Tibial artery (tissue), 4 donors: ENCODE results near the gene RNU7-1.

Experiments
- DNase-seq, 2 donors: peaks; one replicate each; pipeline ENCODE4 v3.0.0-alpha.2; 2019
- H3K27ac ChIP-seq, 2 donors: fragments of 200-600 bp; sonication (generic) in 1 of 2; 1 replicate in 1 of 2; 2 replicates in 1 of 2; pipeline ENCODE4 v1.5.1; 2018 to 2019; ENCODE audit warnings: mild to moderate bottlenecking in 1 of 2
- H3K27me3 ChIP-seq, 2 donors: fragments of 200-600 bp; sonication (generic) in 1 of 2; one replicate each; pipeline versions ENCODE4 v1.5.1 to v1.6.0; 2016 to 2019
- H3K36me3 ChIP-seq, 3 donors: fragments of 200-600 bp; sonication (generic) in 2 of 3; one replicate each; pipeline ENCODE4 v1.5.1; 2016 to 2019; ENCODE audit warnings: mild to moderate bottlenecking in 2 of 3
- H3K4me1 ChIP-seq, 4 donors: fragments of 200-600 bp; sonication (generic) in 2 of 4; 1 replicate in 3 of 4; 2 replicates in 1 of 4; pipeline ENCODE4 v1.5.1; 2016 to 2019
- H3K4me3 ChIP-seq, 2 donors: fragments of 200-600 bp; sonication (generic) in 1 of 2; 1 replicate in 1 of 2; 2 replicates in 1 of 2; pipeline ENCODE4 v1.5.1; 2018 to 2019; ENCODE audit warnings: mild to moderate bottlenecking in 2 of 2
- H3K9me3 ChIP-seq, 3 donors: fragments of 200-600 bp; sonication (generic) in 1 of 3; one replicate each; pipeline ENCODE4 v1.5.1; 2016 to 2019
- intact Hi-C: fragments of 100-400 bp; cut with DNase I; formaldehyde crosslinking; loops from one replicate; pipeline ENCODE4 v1.15.0; 2023; ENCODE audit warnings: low total_unique reads
- TF ChIP-seq, protein P1 (sequence below), 2 experiments: fragments of 200-600 bp in 1 of 2; fragments of 450-650 bp in 1 of 2; IDR thresholded peaks; one replicate each; pipeline ENCODE4 v1.5.1; 2017 to 2019; ENCODE audit warnings: antibody characterized with exemption in 2 of 2, mild to moderate bottlenecking in 1 of 2, moderate library complexity in 1 of 2

The RNU7-1 gene

GRCh38 chr12:6943722-6944380 lies at the start of gene RNU7-1, which contains the start of gene C12orf57:
TSS of gene RNU7-1 (plus strand) at chr12:6943816.
TSS of gene C12orf57 (plus strand) at chr12:6944022. CDS start at chr12:6944122, 100 bp downstream.
- TF ChIP-seq, protein P1, sequence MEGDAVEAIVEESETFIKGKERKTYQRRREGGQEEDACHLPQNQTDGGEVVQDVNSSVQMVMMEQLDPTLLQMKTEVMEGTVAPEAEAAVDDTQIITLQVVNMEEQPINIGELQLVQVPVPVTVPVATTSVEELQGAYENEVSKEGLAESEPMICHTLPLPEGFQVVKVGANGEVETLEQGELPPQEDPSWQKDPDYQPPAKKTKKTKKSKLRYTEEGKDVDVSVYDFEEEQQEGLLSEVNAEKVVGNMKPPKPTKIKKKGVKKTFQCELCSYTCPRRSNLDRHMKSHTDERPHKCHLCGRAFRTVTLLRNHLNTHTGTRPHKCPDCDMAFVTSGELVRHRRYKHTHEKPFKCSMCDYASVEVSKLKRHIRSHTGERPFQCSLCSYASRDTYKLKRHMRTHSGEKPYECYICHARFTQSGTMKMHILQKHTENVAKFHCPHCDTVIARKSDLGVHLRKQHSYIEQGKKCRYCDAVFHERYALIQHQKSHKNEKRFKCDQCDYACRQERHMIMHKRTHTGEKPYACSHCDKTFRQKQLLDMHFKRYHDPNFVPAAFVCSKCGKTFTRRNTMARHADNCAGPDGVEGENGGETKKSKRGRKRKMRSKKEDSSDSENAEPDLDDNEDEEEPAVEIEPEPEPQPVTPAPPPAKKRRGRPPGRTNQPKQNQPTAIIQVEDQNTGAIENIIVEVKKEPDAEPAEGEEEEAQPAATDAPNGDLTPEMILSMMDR (IDR thresholded peaks at IDR 0.05) = no peak
- Histone ChIP-seq H3K4me3 (peak within 1 kb of the TSS; percentile 74), H3K27ac (peak within 1 kb of the TSS; percentile 94 to 98), H3K36me3 (peaks cover 10 to 48% (median 29%) of the 10 kb centered on the region in 3 donors), H3K9me3 (no peaks in the 10 kb centered on the region), H3K27me3 (no peaks in the 10 kb centered on the region), H3K4me1 (peaks cover 0 to 53% (median 38%) of the 10 kb centered on the region in 4 donors)
- DNase-seq = peak; percentile 75 to 88
- intact Hi-C loops = loop anchor here (5.0 to 10.0 kb wide), 2 partner anchors 77 to 171 kb away; partner anchors contain the start of gene TPI1

GRCh38 chr12:6894321-6894720 lies 49.3 kb upstream of the RNU7-1 start:
- Histone ChIP-seq H3K36me3 (no peaks in the 10 kb centered on the region), H3K27ac (no peak overlapping the region), H3K4me3 (no peak overlapping the region), H3K27me3 (peaks cover 0 to 3% of the 10 kb centered on the region in 2 donors), H3K4me1 (peaks cover 0 to 15% (median 5%) of the 10 kb centered on the region in 4 donors), H3K9me3 (no peaks in the 10 kb centered on the region)
- intact Hi-C loops = no loop called here
- DNase-seq = no peak
- TF ChIP-seq, protein P1 (IDR thresholded peaks at IDR 0.05) = no peak

DNA sequence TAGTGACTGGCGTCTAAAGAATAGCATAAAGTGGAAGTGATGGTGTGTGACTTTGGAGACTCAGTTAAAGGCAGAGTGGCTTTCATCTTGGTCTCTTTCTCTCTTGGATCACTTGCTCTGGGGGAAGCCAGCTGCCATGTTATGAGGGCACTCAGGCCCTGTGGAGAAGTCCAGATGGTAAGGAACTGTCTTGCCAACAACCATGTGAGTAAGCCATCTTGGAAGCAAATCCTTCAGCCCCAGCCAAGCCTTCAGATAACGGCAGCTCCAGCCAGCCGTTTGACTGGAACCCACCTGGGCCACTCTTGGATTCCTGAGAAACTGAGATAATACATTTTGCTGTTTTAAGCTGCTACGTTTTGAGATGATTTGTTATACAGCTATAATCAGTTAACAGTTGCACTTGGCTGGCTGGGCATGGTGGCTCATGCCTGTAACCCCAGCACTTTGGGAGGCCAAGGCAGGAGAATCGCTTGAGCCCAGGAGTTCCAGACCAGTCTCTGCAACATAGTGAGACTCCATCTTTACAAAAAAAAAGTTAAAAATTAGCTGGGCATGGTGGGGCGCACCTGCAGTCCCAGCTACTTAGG lies 46.7 kb upstream of the RNU7-1 start:
- Histone ChIP-seq H3K4me3 (no peak overlapping the region), H3K4me1 (peaks cover 0 to 3% (median 0%) of the 10 kb centered on the region in 4 donors), H3K9me3 (no peaks in the 10 kb centered on the region), H3K27me3 (no peaks in the 10 kb centered on the region), H3K36me3 (no peaks in the 10 kb centered on the region), H3K27ac (no peak overlapping the region)
- TF ChIP-seq, protein P1 (IDR thresholded peaks at IDR 0.05) = no peak
- intact Hi-C loops = no loop called here
- DNase-seq = no peak

GRCh38 chr12:6899427-6899826 lies 44.2 kb upstream of the RNU7-1 start:
- TF ChIP-seq, protein P1 (IDR thresholded peaks at IDR 0.05) = no peak
- Histone ChIP-seq H3K4me1 (peaks cover 0 to 8% (median 0%) of the 10 kb centered on the region in 4 donors), H3K27ac (no peak overlapping the region), H3K36me3 (no peaks in the 10 kb centered on the region), H3K9me3 (no peaks in the 10 kb centered on the region), H3K4me3 (no peak overlapping the region), H3K27me3 (no peaks in the 10 kb centered on the region)
- intact Hi-C loops = no loop called here
- no peak for DNase-seq

DNA sequence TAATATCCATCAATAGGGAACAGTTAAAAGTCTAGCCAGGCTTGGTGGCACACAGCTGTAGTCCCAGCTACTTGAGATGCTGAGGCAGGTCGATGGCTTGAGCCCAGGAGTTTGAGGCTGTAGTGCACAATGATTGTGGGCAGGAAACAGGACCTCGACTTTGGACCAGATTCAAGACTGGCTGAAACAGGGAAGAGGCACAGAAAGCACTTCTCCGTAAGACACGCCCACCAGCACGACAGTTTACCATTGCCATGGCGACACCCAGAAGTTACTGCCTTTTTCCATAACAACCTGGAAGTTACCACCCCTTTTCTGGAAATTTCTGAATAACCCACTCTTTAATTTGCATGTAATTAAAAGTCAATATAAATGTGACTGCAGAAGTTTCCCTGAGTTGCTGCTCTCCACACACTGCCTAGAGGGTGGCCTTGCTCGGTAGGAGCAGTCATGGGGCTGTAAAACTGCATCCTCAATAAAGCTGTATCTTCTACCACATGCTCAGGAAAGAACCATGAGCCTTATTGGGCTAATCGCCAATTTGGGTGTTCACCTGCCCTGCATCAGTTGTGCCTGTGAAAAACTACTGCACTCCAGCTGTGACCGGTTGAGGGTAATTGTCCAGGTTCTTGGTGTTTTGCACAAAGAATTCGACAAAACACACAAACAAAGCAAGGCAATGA lies 43.6 kb upstream of the RNU7-1 start:
- TF ChIP-seq, protein P1 (IDR thresholded peaks at IDR 0.05) = no peak
- peak in 1 of 2 donors; percentile 57 for DNase-seq
- Histone ChIP-seq H3K9me3 (no peaks in the 10 kb centered on the region), H3K4me1 (peaks cover 0 to 10% (median under 1%) of the 10 kb centered on the region in 4 donors), H3K36me3 (no peaks in the 10 kb centered on the region), H3K27ac (no peak overlapping the region), H3K4me3 (no peak overlapping the region), H3K27me3 (no peaks in the 10 kb centered on the region)
- intact Hi-C loops = no loop called here
